K562 (cell line): ENCODE data around the gene DNAJB11. TPM values are rescaled to one million over a fixed set of nuclear protein-coding genes. Genes with fewer than 3 reads are reported as not detected.

Source experiments
- ATAC-seq: fragments of 200-7000 bp; cut with Tn5 transposase; 3 replicates; pipeline ENCODE4 v1.9.1; 2020; ENCODE audit warnings: moderate library complexity
- BruUV-seq: library from RNA; stranded (reverse); fragments of 400-500 nt; replicated peaks from 2 replicates; lab custom pipeline; 2021; lab: Mats Ljungman, UMichigan
- CTCF ChIA-PET: fragments of 300-600 bp; formaldehyde crosslinking; extraction: SDS; loops from one replicate; lab custom pipeline; 2021; ENCODE audit warnings: low intra/inter-chr PET ratio; lab: Yijun Ruan, JAX
- POLR2A ChIA-PET: fragments of 300-600, 350-650 bp; sonication (Branson Sonifier 250); formaldehyde crosslinking; extraction: SDS; loops from one replicate; lab custom pipeline; 2021; ENCODE audit warnings: antibody characterized with exemption, inconsistent platforms; lab: Yijun Ruan, JAX
- DNase-seq, 4 experiments: peaks; one replicate each; pipeline versions ENCODE4 v3.0.0 to v3.0.0-alpha.2; 2011 to 2018; ENCODE audit warnings: low spot score in 3 of 4, mixed read lengths in 3 of 4; ENCODE audit errors: extremely low read depth in 1 of 4
- FAIRE-seq: peaks from 2 replicates; lab custom pipeline; 2011; peaks lifted over from hg19 to GRCh38; lab: Jason Lieb, UNC
- H2AFZ ChIP-seq: 2 replicates; pipeline ENCODE4 v1.6.0; 2011; ENCODE audit warnings: low read depth, low read length, control low read depth, inconsistent platforms
- H3K27ac ChIP-seq: fragments of 200-600 bp; 3 replicates; pipeline ENCODE4 v1.8.0; 2011; ENCODE audit warnings: low read depth, mild to moderate bottlenecking, control low read depth, inconsistent platforms, low read length, moderate library complexity, mixed read lengths; ENCODE audit errors: extremely low read depth
- H3K27me3 ChIP-seq, 2 experiments: fragments of 300-600 bp in 1 of 2; 2 replicates in 1 of 2; 3 replicates in 1 of 2; pipeline versions ENCODE4 v1.6.0 to v1.8.0; 2011; ENCODE audit warnings: inconsistent platforms in 2 of 2, low read length in 2 of 2, mild to moderate bottlenecking in 1 of 2, mixed read lengths in 1 of 2, moderate library complexity in 1 of 2; ENCODE audit not compliant: control insufficient read depth in 2 of 2, insufficient read depth in 2 of 2
- H3K36me3 ChIP-seq: fragments of 300-600 bp; 3 replicates; pipeline ENCODE4 v1.8.0; 2011; ENCODE audit warnings: mild to moderate bottlenecking, low read length, inconsistent platforms; ENCODE audit not compliant: control insufficient read depth, insufficient read depth
- H3K4me1 ChIP-seq, 2 experiments: fragments of 200-600 bp in 1 of 2; replicated peaks in 1 of 2; 2 replicates in 1 of 2; 3 replicates in 1 of 2; pipeline versions ENCODE4 v1.5.1 to v1.8.0; 2011; ENCODE audit warnings: inconsistent platforms in 2 of 2, low read length in 2 of 2, mild to moderate bottlenecking in 1 of 2, mixed read lengths in 1 of 2, moderate library complexity in 1 of 2; ENCODE audit not compliant: control insufficient read depth in 2 of 2, insufficient read depth in 2 of 2
- H3K4me2 ChIP-seq: 2 replicates; pipeline ENCODE4 v1.6.1; 2011; ENCODE audit warnings: low read length, control low read depth, inconsistent platforms, mixed read lengths; ENCODE audit not compliant: insufficient read depth
- H3K4me3 ChIP-seq: fragments of 200-600 bp; sonication (generic), shearing (Covaris generic); 2 replicates; pipeline ENCODE4 v1.5.1; 2016; ENCODE audit warnings: control low read depth, inconsistent platforms
- H3K79me2 ChIP-seq: fragments of 200-600 bp; 3 replicates; pipeline ENCODE4 v1.8.0; 2011; ENCODE audit warnings: low read length, inconsistent platforms; ENCODE audit not compliant: control insufficient read depth, insufficient read depth
- H3K9ac ChIP-seq, 2 experiments: 2 replicates each; pipeline versions ENCODE4 v1.6.0 to v1.6.1; 2011; ENCODE audit warnings: low read depth in 2 of 2, low read length in 2 of 2, control low read depth in 1 of 2, inconsistent platforms in 1 of 2, mild to moderate bottlenecking in 1 of 2, mixed read lengths in 1 of 2; ENCODE audit not compliant: insufficient read depth in 1 of 2
- H3K9me1 ChIP-seq: one replicate; pipeline ENCODE4 v1.6.0; 2011; ENCODE audit warnings: inconsistent platforms, mild to moderate bottlenecking, low read length, moderate library complexity; ENCODE audit not compliant: control insufficient read depth, insufficient read depth
- H3K9me3 ChIP-seq: replicated peaks from 2 replicates; pipeline ENCODE4 v1.5.1; 2011; ENCODE audit warnings: low read depth, low read length, inconsistent platforms; ENCODE audit not compliant: control insufficient read depth, insufficient read depth
- H4K20me1 ChIP-seq: replicated peaks from 2 replicates; pipeline ENCODE4 v1.6.1; 2011; ENCODE audit warnings: low read length, inconsistent platforms, mixed read lengths; ENCODE audit not compliant: control insufficient read depth, insufficient read depth
- ARID3A ChIP-seq: IDR thresholded peaks from 2 replicates; pipeline ENCODE4 v1.6.1; 2012; ENCODE audit warnings: low read depth, low read length, improper control_type of control experiment, borderline replicate concordance
- NCOA6 ChIP-seq: fragments of 450-650 bp; IDR thresholded peaks from 2 replicates; pipeline ENCODE4 v1.6.1; 2017; ENCODE audit warnings: mild to moderate bottlenecking
- PHF8 ChIP-seq: fragments of 200-600 bp; sonication (generic); IDR thresholded peaks from 2 replicates; pipeline ENCODE4 v1.6.1; 2012; ENCODE audit warnings: mixed run types, mild to moderate bottlenecking, inconsistent platforms, low read length, moderate library complexity, borderline replicate concordance
- PML ChIP-seq: IDR thresholded peaks from 2 replicates; pipeline ENCODE4 v1.6.1; 2012; ENCODE audit warnings: low read length, inconsistent platforms
- SRSF1 ChIP-seq: fragments of 200-400 bp; formaldehyde crosslinking; IDR thresholded peaks from 2 replicates; pipeline ENCODE4 v1.6.1; 2017; ENCODE audit warnings: mild to moderate bottlenecking, low read depth, low read length, moderate library complexity
- ZFP36 ChIP-seq: fragments of 150-350 bp; IDR thresholded peaks from 2 replicates; pipeline ENCODE4 v1.6.1; 2018; ENCODE audit warnings: low read length, low read depth; ENCODE audit not compliant: partially characterized antibody
- ZNF316 ChIP-seq: fragments of 450-650 bp; IDR thresholded peaks from 2 replicates; pipeline ENCODE4 v1.6.1; 2016
- ZNF518B ChIP-seq: fragments of 250-450 bp; sonication (Bioruptor Pico); IDR thresholded peaks from 2 replicates; pipeline ENCODE4 v1.5.0; 2021; ENCODE audit warnings: mild to moderate bottlenecking, moderate library complexity
- WGBS: fragments of 100-300 bp; shearing (Covaris generic); methylation state at CpG from one replicate; pipeline ENCODE4 v1.1.6; 2016; ENCODE audit warnings: low coverage, mixed read lengths; ENCODE audit not compliant: insufficient coverage; ENCODE audit errors: missing lambda C conversion rate; 5-methylcytosine and 5-hydroxymethylcytosine counted together
- in situ Hi-C: fragments of 300-500 bp; cut with MboI; formaldehyde crosslinking; loops from 4 replicates; pipeline ENCODE4 v1.15.0; 2018; ENCODE audit warnings: inconsistent platforms, mixed read lengths
- intact Hi-C: fragments of 100-400 bp; cut with micrococcal nuclease; formaldehyde crosslinking; loops from 2 replicates; pipeline ENCODE4 v1.14.2; 2022
- polyA plus RNA-seq, 8 experiments: library from polyadenylated mRNA; depleted of rRNA in 4 of 8; stranded (reverse) in 5 of 8; unstranded in 3 of 8; fragments of >200 nt; fragmentation: Nextera tagmentation in 2 of 8; fragmentation: Illumina TruSeq in 1 of 8; extraction: Ambion mirVana in 2 of 8; extraction: Trizol in 1 of 8; gene quantifications; 2 replicates each; pipeline versions ENCODE4 v1.2.1 to v1.2.3, GENCODE V29; 2011 to 2014; ENCODE audit warnings: inconsistent platforms in 1 of 8, missing spikeins in 1 of 8
- total RNA-seq, 7 experiments: library from RNA; depleted of rRNA in 6 of 7; stranded (reverse); fragments of >200 nt in 6 of 7; fragmentation: Illumina TruSeq in 2 of 7; extraction: Trizol in 2 of 7; gene quantifications; 2 replicates each; pipeline versions ENCODE4 v1.2.1 to v1.2.3, GENCODE V29; 2011 to 2021; ENCODE audit warnings: low replicate concordance in 1 of 7
- TF ChIP-seq, protein P1 (sequence below): fragments of 450-650 bp; IDR thresholded peaks from 2 replicates; pipeline ENCODE4 v1.7.0; 2016; ENCODE audit warnings: borderline replicate concordance

Gene DNAJB11
- total and polyA plus RNA-seq, 9 of the 15 experiments (the other 6 are each of a cell fraction or from before 2014, with no cell fraction given) = 14.8 to 74.7 (median 63.8) TPM

DNA sequence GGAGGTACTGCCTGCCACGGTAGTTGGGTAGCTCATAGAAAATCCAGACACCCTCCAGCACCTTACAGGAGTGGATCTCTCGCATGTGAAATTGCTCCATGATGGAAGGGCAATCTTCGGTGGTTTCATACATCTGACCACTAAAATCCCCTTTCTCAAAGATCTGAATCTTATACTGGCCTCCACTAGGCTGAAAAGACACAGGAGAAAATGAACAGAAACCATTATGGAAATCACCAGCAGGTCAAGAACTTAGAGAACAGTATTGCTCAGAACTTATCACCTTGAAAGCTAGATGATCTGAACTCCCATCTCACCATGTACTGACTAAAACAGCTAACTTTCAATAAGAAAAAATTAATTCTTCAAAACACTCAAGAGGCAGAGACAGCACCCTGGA is 31.7 kb upstream of the DNAJB11 start:
- Histone ChIP-seq H3K79me2 (no peaks in the 10 kb centered on the region), H3K36me3 (no peaks in the 10 kb centered on the region), H2AFZ (no peak overlapping the region), H4K20me1 (no peaks in the 10 kb centered on the region), H3K27me3 (no peaks in the 10 kb centered on the region), H3K4me2 (no peak overlapping the region), H3K4me1 (peaks cover 0 to 7% of the 10 kb centered on the region in 2 experiments; a peak in 1 of 5 replicates), H3K9ac (no peak overlapping the region), H3K27ac (no peak overlapping the region), H3K4me3 (no peak overlapping the region), H3K9me1 (no peaks in the 10 kb centered on the region), H3K9me3 (no peaks in the 10 kb centered on the region)
- ChIA-PET POLR2A (interaction anchor here (0.6 kb wide), 2 partner anchors 11 to 293 kb away, joined by 3 read pairs; no protein-coding TSS in a partner anchor), CTCF (no interaction called here)
- intact Hi-C loops = no loop called here
- TF ChIP-seq, protein P1, sequence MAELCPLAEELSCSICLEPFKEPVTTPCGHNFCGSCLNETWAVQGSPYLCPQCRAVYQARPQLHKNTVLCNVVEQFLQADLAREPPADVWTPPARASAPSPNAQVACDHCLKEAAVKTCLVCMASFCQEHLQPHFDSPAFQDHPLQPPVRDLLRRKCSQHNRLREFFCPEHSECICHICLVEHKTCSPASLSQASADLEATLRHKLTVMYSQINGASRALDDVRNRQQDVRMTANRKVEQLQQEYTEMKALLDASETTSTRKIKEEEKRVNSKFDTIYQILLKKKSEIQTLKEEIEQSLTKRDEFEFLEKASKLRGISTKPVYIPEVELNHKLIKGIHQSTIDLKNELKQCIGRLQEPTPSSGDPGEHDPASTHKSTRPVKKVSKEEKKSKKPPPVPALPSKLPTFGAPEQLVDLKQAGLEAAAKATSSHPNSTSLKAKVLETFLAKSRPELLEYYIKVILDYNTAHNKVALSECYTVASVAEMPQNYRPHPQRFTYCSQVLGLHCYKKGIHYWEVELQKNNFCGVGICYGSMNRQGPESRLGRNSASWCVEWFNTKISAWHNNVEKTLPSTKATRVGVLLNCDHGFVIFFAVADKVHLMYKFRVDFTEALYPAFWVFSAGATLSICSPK = no peak
- TF ChIP-seq ARID3A (no peak), SRSF1 (no peak), PHF8 (no peak), NCOA6 (no peak), ZFP36 (no peak), ZNF518B (no peak), PML (no peak), ZNF316 (no peak)
- DNase-seq (no peak), FAIRE-seq (no peak), ATAC-seq (no peak)
- in situ Hi-C loops = no loop called here
- no TSS peak for BruUV-seq
- 74% methylated on average over 3 of the region's 3 CpGs for WGBS
